HEK293 (cell line): ENCODE data around the gene GALNS.

ENCODE experiments used
- KLF1 ChIP-seq: fragments of 450-650 bp; formaldehyde crosslinking; IDR thresholded peaks from 2 replicates; pipeline ENCODE4 v1.5.1; 2016; ENCODE audit warnings: missing biosample characterization, missing genetic modification characterization
- ZNF138 ChIP-seq: fragments of 450-650 bp; formaldehyde crosslinking; IDR thresholded peaks from 2 replicates; pipeline ENCODE4 v1.5.1; 2016; ENCODE audit warnings: missing biosample characterization, missing genetic modification characterization, borderline replicate concordance
- ZNF501 ChIP-seq: fragments of 450-650 bp; formaldehyde crosslinking; IDR thresholded peaks from 2 replicates; pipeline ENCODE4 v1.5.1; 2016; ENCODE audit warnings: missing biosample characterization, missing genetic modification characterization
- ZNF561 ChIP-seq: fragments of 450-650 bp; IDR thresholded peaks from 2 replicates; pipeline ENCODE4 v1.5.1; 2018; ENCODE audit warnings: missing biosample characterization, missing genetic modification characterization, borderline replicate concordance
- TF ChIP-seq, protein P1 (sequence below): fragments of 450-650 bp; formaldehyde crosslinking; IDR thresholded peaks from 2 replicates; pipeline ENCODE4 v1.5.1; 2016; ENCODE audit warnings: missing biosample characterization, missing genetic modification characterization
- TF ChIP-seq, protein P2 (sequence below): fragments of 450-650 bp; formaldehyde crosslinking; IDR thresholded peaks from 2 replicates; pipeline ENCODE4 v1.5.1; 2016; ENCODE audit warnings: missing biosample characterization, missing genetic modification characterization
- TF ChIP-seq, protein P3 (sequence below): fragments of 450-650 bp; formaldehyde crosslinking; IDR thresholded peaks from 2 replicates; pipeline ENCODE4 v1.5.1; 2016; ENCODE audit warnings: missing biosample characterization, missing genetic modification characterization, low read depth

DNA sequence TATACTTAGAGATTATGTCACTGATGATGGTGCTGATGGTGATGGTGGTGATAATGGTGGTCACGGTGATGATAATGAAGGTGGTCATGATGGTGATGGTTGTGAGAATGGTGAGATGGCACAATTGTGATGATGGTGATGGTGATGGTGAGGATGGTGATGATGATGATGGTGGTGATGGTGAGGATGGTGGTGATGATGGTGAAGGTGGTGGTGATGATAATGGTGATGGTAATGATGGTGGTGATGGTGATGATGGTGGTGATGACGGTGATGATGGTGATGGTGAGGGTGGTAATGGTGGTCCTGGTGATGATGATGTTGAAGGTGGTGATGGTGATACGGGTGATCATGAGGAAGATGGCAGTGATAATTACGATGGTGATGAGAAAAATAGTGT lies 58.7 kb downstream of the GALNS start:
- TF ChIP-seq ZNF138 (tag by site-specific recombination) (no peak), ZNF501 (tag by site-specific recombination) (no peak), KLF1 (tag by site-specific recombination) (no peak), ZNF561 (no peak)
- TF ChIP-seq, protein P1, sequence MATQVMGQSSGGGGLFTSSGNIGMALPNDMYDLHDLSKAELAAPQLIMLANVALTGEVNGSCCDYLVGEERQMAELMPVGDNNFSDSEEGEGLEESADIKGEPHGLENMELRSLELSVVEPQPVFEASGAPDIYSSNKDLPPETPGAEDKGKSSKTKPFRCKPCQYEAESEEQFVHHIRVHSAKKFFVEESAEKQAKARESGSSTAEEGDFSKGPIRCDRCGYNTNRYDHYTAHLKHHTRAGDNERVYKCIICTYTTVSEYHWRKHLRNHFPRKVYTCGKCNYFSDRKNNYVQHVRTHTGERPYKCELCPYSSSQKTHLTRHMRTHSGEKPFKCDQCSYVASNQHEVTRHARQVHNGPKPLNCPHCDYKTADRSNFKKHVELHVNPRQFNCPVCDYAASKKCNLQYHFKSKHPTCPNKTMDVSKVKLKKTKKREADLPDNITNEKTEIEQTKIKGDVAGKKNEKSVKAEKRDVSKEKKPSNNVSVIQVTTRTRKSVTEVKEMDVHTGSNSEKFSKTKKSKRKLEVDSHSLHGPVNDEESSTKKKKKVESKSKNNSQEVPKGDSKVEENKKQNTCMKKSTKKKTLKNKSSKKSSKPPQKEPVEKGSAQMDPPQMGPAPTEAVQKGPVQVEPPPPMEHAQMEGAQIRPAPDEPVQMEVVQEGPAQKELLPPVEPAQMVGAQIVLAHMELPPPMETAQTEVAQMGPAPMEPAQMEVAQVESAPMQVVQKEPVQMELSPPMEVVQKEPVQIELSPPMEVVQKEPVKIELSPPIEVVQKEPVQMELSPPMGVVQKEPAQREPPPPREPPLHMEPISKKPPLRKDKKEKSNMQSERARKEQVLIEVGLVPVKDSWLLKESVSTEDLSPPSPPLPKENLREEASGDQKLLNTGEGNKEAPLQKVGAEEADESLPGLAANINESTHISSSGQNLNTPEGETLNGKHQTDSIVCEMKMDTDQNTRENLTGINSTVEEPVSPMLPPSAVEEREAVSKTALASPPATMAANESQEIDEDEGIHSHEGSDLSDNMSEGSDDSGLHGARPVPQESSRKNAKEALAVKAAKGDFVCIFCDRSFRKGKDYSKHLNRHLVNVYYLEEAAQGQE (tag by site-specific recombination), result no peak
- TF ChIP-seq, protein P2, sequence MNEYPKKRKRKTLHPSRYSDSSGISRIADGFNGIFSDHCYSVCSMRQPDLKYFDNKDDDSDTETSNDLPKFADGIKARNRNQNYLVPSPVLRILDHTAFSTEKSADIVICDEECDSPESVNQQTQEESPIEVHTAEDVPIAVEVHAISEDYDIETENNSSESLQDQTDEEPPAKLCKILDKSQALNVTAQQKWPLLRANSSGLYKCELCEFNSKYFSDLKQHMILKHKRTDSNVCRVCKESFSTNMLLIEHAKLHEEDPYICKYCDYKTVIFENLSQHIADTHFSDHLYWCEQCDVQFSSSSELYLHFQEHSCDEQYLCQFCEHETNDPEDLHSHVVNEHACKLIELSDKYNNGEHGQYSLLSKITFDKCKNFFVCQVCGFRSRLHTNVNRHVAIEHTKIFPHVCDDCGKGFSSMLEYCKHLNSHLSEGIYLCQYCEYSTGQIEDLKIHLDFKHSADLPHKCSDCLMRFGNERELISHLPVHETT, result no peak
- TF ChIP-seq, protein P3, sequence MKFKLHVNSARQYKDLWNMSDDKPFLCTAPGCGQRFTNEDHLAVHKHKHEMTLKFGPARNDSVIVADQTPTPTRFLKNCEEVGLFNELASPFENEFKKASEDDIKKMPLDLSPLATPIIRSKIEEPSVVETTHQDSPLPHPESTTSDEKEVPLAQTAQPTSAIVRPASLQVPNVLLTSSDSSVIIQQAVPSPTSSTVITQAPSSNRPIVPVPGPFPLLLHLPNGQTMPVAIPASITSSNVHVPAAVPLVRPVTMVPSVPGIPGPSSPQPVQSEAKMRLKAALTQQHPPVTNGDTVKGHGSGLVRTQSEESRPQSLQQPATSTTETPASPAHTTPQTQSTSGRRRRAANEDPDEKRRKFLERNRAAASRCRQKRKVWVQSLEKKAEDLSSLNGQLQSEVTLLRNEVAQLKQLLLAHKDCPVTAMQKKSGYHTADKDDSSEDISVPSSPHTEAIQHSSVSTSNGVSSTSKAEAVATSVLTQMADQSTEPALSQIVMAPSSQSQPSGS (tag by site-specific recombination), result no peak; the same call in 1 of the 2 replicates
